Measurements from ENCODE around the gene KDM4C.
"Not testable (repeated sequence)": the region's sequence is repeated elsewhere in the genome, so short reads cannot be mapped to it uniquely, and the experiment has no call there.

Gene KDM4C

DNA sequence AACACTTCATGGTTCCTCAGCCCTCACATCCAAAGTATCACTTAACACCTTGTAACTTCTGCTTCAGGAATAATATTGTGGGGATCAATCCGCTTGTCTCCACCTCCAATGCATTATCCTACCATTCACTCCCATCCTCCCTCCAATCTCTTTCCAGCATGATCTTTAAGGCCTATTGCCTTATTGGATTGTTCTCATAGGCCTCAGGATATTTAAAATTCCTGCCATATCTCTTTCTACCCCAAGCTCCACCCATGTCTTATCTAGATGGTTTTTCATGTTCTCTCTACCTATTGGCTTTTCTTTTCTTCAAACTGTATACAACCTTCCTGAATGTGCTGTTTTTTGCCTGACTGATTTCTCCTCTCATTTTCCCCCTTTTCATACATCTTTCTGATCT is 7.2 kb downstream of the KDM4C start:
- no peak for TF ChIP-seq CTCF (IDR thresholded peaks at IDR 0.05)
- H3K9me3 ChIP-seq, result no peaks in the 10 kb centered on the region
- H3K4me1 ChIP-seq (ENCODE audit: control insufficient read depth in 1 of 2, insufficient read depth in 1 of 2, low read depth in 1 of 2, low read length in 1 of 2), result no peaks in the 10 kb centered on the region
- no peaks in the 10 kb centered on the region for H3K27me3 ChIP-seq
- H3K4me3 ChIP-seq (ENCODE audit: low read depth in 1 of 2, low read length in 1 of 2), result no peak overlapping the region
- H3K36me3 ChIP-seq, result no peaks in the 10 kb centered on the region
- H3K27ac ChIP-seq, result no peak overlapping the region

GRCh38 chr9:6765396-6765795 is 7.6 kb downstream of the KDM4C start:
- H3K27me3 ChIP-seq, result no peaks in the 10 kb centered on the region
- H3K27ac ChIP-seq, result no peak overlapping the region
- H3K36me3 ChIP-seq, result no peaks in the 10 kb centered on the region
- H3K4me1 ChIP-seq (ENCODE audit: control insufficient read depth in 1 of 2, insufficient read depth in 1 of 2, low read depth in 1 of 2, low read length in 1 of 2), result no peaks in the 10 kb centered on the region
- no peaks in the 10 kb centered on the region for H3K9me3 ChIP-seq
- H3K4me3 ChIP-seq (ENCODE audit: low read depth in 1 of 2, low read length in 1 of 2), result no peak overlapping the region
- TF ChIP-seq CTCF (IDR thresholded peaks at IDR 0.05), result no peak

DNA sequence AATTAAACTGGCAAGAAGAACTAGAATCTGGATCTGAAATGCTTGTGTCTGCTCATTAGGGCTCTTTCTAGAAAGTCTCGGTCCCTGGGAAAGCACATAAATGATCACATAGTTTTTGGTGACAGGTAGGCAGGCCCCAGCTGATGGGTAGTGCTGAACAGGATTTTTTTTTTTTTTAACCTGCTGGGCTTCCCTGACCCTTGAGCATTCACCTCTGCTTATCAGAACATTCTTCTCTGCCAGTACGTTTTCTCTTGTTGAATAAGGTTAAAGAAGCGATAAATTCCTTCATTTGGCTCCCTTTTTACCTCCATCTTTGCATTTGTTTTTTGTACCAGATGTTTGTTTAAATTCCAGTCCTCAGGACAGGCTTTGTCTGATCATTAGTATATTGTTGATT is 8.8 kb downstream of the KDM4C start:
- Histone ChIP-seq H3K27me3 (no peaks in the 10 kb centered on the region), H3K36me3 (no peaks in the 10 kb centered on the region), H3K4me3 (ENCODE audit: low read depth in 1 of 2, low read length in 1 of 2) (no peak overlapping the region), H3K4me1 (ENCODE audit: control insufficient read depth in 1 of 2, insufficient read depth in 1 of 2, low read depth in 1 of 2, low read length in 1 of 2) (no peaks in the 10 kb centered on the region), H3K27ac (no peak overlapping the region), H3K9me3 (no peaks in the 10 kb centered on the region)
- no peak for TF ChIP-seq CTCF (IDR thresholded peaks at IDR 0.05)

DNA sequence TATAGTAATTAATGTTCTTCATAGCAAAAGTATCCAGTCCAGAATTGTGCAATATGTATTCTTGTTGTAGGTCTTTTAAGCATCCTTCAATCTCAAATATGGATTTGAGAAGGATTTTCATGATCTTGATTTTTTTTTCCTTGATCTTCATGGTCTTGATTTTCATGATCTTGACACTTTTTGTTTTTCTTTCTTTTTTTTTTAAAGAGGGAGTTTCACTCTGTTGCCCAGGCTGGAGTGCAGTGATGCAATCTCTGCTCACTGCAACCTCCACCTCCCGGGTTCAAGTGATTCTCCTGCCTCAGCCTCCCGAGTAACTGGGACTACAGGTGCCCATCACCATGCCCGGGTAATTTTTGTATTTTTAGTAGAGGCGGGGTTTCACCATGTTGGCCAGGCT is 10.8 kb downstream of the KDM4C start:
- not testable (repeated sequence) for H3K4me3 ChIP-seq (ENCODE audit: low read depth in 1 of 2, low read length in 1 of 2); H3K27ac ChIP-seq; H3K36me3 ChIP-seq; H3K4me1 ChIP-seq (ENCODE audit: control insufficient read depth in 1 of 2, insufficient read depth in 1 of 2, low read depth in 1 of 2, low read length in 1 of 2); H3K27me3 ChIP-seq; H3K9me3 ChIP-seq

GRCh38 chr9:6771722-6772121 is 13.9 kb downstream of the KDM4C start:
- no peaks in the 10 kb centered on the region for H3K9me3 ChIP-seq
- H3K4me3 ChIP-seq (ENCODE audit: low read depth in 1 of 2, low read length in 1 of 2), result no peak overlapping the region
- no peak overlapping the region for H3K27ac ChIP-seq
- TF ChIP-seq CTCF (IDR thresholded peaks at IDR 0.05), result no peak
- no peaks in the 10 kb centered on the region for H3K27me3 ChIP-seq
- H3K36me3 ChIP-seq, result no peaks in the 10 kb centered on the region
- H3K4me1 ChIP-seq (ENCODE audit: control insufficient read depth in 1 of 2, insufficient read depth in 1 of 2, low read depth in 1 of 2, low read length in 1 of 2), result no peaks in the 10 kb centered on the region

DNA sequence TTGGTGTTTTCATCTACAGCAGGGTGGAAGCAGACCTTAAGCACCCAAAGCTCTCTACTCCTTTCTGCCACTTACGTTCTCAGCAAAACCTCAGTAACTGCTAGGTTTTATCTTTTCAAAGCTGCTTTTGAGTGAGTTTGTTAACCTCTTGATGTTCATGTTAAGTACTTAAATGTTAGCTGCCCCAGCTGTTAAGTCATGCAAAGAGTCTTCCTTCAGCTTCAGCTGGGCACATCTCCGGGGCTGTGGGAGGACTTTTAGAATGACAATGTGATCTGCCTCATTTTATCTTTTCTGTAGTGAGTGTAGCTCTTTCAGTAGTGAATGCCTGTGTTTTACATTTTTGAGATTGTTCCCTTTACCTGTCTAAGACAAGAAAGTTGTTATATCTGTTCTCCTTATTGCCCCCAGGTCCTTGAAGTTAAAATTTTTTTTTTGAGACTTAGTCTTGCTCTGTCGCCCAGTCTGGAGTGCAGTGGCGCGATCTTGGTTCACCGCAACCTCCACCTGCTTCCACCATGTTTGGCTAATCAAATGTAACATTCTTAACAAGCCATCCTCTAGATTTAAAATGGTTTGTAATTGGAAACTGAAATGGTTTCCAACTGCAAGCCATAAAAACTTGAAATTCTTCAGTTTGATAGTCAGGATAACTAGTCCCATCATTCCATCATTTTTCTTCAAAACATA is 19.6 kb downstream of the KDM4C start:
- Histone ChIP-seq H3K4me1 (ENCODE audit: control insufficient read depth in 1 of 2, insufficient read depth in 1 of 2, low read depth in 1 of 2, low read length in 1 of 2) (peaks cover 0 to 5% of the 10 kb centered on the region in 2 experiments), H3K9me3 (no peaks in the 10 kb centered on the region), H3K4me3 (ENCODE audit: low read depth in 1 of 2, low read length in 1 of 2) (no peak overlapping the region), H3K36me3 (no peaks in the 10 kb centered on the region), H3K27me3 (no peaks in the 10 kb centered on the region), H3K27ac (no peak overlapping the region)
- TF ChIP-seq CTCF (IDR thresholded peaks at IDR 0.05), result no peak
